GM18499 (cell line): ENCODE results near the gene MKI67.

ENCODE experiments used
- ATAC-seq: cut with Tn5 transposase; IDR thresholded peaks from one replicate; pipeline ENCODE4 v1.9.1; 2021; ENCODE audit warnings: moderate number of reproducible peaks; ENCODE audit not compliant: insufficient read depth, unreplicated experiment

Gene MKI67

GRCh38 chr10:128055061-128055868 lies 71.0 kb downstream of the MKI67 start:
- ATAC-seq, result no peak

DNA sequence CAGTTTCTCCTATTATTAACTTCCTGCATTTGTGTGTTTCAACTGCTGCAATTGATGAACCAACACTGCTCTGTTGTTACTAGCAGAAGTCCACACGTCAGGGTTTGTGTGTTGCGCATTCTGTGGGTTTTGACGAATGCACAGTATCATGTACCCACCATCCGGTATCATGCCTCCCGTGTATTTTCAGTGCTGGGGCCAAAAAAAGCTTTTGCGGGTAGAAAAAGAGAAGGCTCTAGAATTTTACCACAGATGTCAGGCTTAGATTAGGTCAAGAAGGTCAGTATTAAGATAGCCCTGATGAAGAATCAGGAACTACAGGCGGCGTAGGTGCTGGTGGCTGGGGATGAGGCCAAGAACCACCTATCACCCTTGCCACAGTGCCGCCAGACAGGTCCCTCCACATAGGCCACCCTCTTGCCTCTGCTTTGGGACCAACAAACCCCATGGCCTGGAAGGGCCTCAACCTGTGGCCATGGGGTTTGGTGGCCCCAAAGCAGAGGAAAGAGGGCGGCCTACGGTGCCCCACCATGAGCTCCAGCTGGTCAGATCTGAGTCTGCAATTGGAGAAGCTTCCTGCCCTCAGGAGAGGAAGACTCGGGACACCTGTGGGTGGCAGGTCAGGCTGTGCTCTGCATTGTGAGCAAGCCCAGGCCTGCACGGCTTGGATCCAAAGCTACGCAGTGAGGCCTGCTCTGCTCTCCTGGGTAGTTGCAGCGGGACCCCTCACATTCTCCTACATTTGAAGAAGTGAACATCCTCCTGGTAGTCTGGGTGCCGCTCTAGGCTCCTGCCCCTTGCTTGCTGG lies 71.9 kb downstream of the MKI67 start:
- no peak for ATAC-seq

DNA sequence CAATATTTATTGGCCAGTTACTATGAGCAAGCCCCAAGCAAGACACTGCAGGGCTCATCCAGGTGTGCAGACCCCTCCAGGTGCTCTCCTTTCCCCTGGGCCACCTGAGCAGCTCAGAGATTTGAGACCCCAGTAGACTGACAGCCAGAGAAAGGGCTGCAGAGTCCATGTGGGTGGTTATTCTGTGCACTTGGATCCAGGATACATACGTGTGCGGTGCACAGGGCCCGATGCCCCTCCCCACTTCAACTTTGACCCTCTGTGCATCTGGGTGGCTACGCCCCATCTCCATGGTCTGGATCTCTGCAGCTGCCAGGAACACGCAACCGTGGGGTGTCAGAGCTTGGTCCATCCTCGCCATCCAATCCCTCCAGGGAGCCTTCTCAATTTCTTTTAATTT lies 72.9 kb downstream of the MKI67 start:
- ATAC-seq, result no peak

DNA sequence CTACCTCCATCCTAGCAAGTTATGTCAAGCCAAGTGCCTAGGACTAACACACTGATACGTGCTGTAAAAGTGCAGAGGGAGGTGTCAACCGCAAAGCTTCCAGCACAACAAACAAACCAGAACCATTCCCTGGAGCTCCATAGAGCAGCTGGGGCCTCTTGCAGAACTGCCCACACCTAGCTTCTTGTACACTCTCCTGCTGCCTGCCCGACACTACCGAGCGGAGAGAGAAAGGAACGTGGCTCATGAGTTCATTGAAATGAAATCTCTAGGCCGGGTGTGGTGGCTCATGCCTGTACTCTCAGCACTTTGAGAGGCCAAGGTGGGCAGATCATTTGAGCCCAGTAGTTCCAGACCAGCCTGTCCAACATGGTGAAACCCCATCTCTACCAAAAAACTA lies 73.5 kb downstream of the MKI67 start:
- no peak for ATAC-seq

- ATAC-seq, result no peak
Measured at GRCh38 chr10:128051548-128051947, 74.7 kb downstream of the MKI67 start.

- no peak for ATAC-seq
Measured at GRCh38 chr10:128050936-128051335, 75.3 kb downstream of the MKI67 start.

- ATAC-seq, result no peak
Measured at GRCh38 chr10:128050121-128050516, 76.1 kb downstream of the MKI67 start.

DNA sequence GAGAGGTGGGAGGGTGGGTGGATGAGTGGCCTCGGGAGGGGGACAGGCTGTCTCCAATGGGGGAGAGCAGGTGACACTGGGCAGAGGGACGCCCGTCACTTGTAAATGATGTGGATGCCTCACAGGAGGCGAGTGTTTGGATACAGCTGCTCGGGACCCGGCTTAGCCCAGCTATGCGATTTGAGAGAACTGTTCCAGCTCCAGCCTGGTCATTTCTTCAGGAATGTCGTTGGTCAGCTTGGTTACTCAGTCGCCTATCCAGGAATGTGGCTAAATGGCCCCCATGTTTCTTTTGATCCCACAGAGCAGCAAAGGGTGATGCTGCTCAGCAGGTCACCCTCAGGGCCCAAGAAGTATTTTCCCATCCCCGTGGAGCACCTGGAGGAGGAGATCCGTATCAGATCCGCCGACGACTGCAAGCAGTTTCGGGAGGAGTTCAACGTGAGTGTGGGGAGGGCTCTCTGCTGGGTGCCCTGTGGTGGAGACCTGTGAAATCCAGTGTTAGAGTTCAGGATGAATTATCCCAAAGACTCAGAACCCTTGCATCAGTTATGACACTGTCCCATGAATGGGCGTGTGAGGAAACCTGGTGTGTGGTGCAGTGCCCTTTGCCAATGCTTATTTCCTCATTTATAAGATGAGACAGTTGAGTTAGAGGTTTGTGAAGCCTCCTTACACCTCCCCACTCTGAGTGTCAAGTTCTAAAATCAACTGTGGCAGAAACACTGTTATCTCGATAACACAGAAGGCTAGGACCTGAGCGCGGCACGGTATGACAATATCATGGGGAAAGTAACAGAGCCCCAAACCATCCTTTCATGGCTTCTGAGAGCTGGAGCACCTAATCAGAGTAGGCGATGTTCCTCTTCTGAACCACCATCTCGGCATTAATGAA lies 76.8 kb downstream of the MKI67 start:
- ATAC-seq, result no peak

DNA sequence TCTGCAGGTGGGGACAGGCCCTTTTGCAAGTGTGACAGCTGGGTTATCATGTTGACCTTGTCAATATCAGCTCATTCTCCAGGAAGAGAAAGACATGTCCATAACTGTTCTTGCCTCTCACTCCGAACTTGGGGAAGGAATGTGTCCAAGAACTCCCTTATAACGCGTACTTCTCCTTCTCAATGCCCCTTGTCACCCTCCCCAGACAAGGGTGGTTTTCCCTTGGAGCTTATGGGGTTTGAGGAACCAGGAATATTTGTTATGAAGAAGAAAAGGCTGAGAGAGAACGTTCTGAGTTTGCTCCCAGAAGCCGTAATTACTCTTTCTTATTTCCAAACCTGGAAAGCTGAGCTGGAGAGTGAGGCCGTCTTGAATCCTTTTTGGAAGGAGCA lies 77.4 kb downstream of the MKI67 start:
- no peak for ATAC-seq

DNA sequence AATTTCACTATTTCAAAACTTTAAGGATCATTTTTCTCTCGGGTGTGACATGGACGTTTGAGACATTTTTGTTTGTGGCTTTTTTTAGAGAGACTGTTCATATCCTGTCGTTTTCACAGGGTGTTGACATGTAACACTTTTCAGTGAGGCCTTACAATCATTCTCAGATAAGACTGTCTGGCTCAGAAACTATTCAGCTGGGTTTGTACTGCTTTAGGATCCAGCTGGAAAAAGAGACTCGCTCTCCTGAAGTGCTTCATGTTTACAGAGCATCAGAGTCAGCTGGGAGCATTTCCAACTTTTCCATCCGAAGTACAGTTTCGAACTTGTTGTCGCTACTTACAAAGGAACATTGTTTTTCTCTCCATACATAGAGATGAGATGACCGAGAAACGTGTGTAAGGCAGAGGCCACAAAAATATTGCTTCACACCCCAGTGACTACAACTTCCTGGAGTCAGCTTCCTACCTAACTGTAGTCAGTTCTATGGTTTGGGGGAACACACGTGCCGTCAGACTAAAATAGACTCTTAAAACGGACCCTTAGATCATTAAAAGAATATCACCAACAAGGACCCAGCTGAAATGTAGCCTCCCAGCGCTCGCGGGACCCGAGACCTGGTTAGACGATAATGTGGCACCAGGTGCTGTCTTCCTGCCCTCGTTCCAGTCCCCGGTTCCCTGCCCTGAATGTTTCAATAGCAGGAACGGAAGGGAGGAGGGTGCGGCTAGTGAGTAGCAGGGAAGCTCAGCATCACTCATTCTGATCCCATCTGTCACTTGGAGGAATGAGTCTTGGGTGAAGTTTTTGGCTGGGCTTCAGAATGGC lies 78.0 kb downstream of the MKI67 start:
- peak; percentile 31 for ATAC-seq

- ATAC-seq, result peak; percentile 94
Measured at GRCh38 chr10:128047351-128047750, 78.9 kb downstream of the MKI67 start.

DNA sequence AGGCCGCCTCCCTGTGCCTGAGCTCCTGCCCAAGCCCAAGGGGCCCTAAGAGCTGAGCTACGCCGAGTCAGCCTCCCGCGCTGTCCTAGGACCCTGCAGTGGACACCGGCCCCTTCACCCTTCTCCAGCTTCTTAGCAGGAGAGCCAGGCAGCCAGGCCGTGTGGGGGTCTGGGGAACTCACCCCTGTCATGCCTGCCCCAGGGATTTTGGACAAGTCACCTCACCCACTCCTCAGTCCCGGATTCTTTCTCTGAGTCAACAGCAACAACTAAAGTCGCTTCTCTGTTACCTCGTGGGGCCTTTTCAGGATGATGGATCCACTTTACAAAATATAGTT lies 79.3 kb downstream of the MKI67 start:
- no peak for ATAC-seq
